ENCODE measurements around the gene SP140L. TPM values are rescaled to one million over a fixed set of nuclear protein-coding genes. Genes with fewer than 3 reads are reported as not detected.
A peak's percentile ranks its signal among the peaks of the same experiment; 100 is the strongest.
"Not testable (repeated sequence)": the region's sequence is repeated elsewhere in the genome, so short reads cannot be mapped to it uniquely, and the experiment has no call there.

Gene SP140L
- total and polyA plus RNA-seq, 9 donors, result 7.1 to 31.3 (median 19.4) TPM

DNA sequence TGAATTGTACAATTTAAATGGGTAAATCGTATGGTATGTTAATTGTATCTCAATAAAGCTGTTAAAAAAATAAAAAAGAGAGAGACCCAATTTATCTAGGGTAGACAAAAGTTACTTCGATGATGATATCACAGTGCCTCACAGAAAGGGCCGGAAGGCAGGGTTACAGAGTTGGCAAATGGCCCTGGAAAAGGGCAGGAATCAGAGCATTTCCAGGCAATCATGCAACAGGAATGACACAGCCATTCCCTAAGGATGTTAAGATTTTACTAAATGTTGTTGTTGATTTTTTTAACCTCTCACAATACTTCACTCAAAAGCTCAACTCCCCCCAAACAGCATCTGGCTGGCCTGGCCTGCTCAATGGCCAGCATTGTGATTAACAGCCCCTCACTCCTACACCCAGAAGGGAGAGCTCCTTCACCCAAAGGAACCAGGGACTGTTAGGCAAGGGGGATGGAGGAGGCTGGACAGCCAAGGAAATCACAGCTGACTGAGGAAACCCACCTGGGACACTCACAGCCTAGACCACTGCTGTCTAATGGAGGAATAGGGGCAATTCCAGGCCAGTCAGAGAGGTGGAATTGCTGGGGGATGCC lies 81.3 kb downstream of the SP140L start:
- 36 to 39% (median 37%) methylated on average over 3 of the region's 3 CpGs for WGBS, 3 donors

DNA sequence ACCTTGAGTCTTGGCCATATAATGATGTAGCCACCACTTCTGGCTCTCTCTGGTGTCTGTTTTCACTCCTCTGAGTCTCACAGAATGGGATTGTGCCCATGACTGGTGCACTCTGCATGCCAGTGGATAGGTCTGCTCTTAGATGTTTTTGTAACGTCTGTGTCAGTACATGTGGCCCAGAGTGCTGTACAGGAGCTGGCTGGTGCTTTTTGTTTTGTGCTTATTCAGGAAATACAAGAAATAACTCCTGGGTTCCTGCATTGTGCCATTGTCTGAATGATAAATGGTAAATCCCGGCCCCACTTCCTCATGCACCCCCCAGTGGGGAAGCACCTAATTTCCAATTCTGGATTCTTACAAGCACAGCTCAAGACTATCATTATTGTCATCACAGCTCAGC lies 82.3 kb downstream of the SP140L start:
- H3K27ac ChIP-seq; H3K27me3 ChIP-seq; H3K36me3 ChIP-seq; DNase-seq; H3K9me3 ChIP-seq; H3K4me3 ChIP-seq; intact Hi-C loops (cut with DNase I); H3K4me1 ChIP-seq (ENCODE audit: insufficient read depth): not testable (repeated sequence)
- 24 to 42% (median 26%) methylated on average over 2 of the region's 2 CpGs for WGBS, 3 donors

More for the DNA sequence above, 81.3 kb downstream of the SP140L start:
- no peak overlapping the region for H3K4me3 ChIP-seq
- H3K27me3 ChIP-seq, result no peaks in the 10 kb centered on the region
- H3K9me3 ChIP-seq, result no peaks in the 10 kb centered on the region
- H3K27ac ChIP-seq, result no peak overlapping the region
- peaks cover 1% of the 10 kb centered on the region for H3K4me1 ChIP-seq (ENCODE audit: insufficient read depth)
- intact Hi-C loops (cut with DNase I), result no loop called here
- TF ChIP-seq POLR2A (IDR thresholded peaks at IDR 0.05), result no peak
- TF ChIP-seq, protein P1, sequence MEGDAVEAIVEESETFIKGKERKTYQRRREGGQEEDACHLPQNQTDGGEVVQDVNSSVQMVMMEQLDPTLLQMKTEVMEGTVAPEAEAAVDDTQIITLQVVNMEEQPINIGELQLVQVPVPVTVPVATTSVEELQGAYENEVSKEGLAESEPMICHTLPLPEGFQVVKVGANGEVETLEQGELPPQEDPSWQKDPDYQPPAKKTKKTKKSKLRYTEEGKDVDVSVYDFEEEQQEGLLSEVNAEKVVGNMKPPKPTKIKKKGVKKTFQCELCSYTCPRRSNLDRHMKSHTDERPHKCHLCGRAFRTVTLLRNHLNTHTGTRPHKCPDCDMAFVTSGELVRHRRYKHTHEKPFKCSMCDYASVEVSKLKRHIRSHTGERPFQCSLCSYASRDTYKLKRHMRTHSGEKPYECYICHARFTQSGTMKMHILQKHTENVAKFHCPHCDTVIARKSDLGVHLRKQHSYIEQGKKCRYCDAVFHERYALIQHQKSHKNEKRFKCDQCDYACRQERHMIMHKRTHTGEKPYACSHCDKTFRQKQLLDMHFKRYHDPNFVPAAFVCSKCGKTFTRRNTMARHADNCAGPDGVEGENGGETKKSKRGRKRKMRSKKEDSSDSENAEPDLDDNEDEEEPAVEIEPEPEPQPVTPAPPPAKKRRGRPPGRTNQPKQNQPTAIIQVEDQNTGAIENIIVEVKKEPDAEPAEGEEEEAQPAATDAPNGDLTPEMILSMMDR (IDR thresholded peaks at IDR 0.05), result no peak
- peak; percentile 41 for TF ChIP-seq EP300 (IDR thresholded peaks at IDR 0.05)
- peak in 1 of 5 donors; percentile 58 for DNase-seq
- H3K36me3 ChIP-seq, result no peaks in the 10 kb centered on the region

DNA sequence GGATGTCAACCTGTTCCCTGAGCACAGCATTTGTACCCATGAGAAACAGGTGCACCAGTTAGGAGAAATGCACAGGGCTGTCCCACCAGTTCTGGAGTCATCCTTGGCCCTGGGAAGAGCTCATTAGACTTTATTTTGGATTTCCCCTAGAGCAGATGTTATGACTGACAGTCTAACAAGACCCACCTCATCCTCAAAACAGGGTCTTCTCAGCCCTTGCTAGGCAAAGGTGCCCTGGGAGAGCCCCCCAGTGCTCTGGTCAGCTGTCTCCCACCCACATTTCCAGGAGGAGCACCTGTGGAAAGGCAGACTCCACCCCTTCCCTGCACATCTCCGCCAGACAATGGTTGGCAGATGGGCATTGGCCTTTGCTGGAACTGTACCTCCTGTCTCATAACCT lies 83.3 kb downstream of the SP140L start:
- Histone ChIP-seq H3K36me3 (no peaks in the 10 kb centered on the region), H3K4me3 (no peak overlapping the region), H3K27me3 (no peaks in the 10 kb centered on the region), H3K4me1 (ENCODE audit: insufficient read depth) (peaks cover 1% of the 10 kb centered on the region), H3K27ac (no peak overlapping the region), H3K9me3 (no peaks in the 10 kb centered on the region)
- no peak for DNase-seq
- intact Hi-C loops (cut with DNase I), result no loop called here
- TF ChIP-seq POLR2A (IDR thresholded peaks at IDR 0.05) (no peak), EP300 (IDR thresholded peaks at IDR 0.05) (no peak)
- TF ChIP-seq, protein P1 (IDR thresholded peaks at IDR 0.05), result no peak
- 90 to 94% (median 94%) methylated on average over 1 of the region's 1 CpG for WGBS, 3 donors

DNA sequence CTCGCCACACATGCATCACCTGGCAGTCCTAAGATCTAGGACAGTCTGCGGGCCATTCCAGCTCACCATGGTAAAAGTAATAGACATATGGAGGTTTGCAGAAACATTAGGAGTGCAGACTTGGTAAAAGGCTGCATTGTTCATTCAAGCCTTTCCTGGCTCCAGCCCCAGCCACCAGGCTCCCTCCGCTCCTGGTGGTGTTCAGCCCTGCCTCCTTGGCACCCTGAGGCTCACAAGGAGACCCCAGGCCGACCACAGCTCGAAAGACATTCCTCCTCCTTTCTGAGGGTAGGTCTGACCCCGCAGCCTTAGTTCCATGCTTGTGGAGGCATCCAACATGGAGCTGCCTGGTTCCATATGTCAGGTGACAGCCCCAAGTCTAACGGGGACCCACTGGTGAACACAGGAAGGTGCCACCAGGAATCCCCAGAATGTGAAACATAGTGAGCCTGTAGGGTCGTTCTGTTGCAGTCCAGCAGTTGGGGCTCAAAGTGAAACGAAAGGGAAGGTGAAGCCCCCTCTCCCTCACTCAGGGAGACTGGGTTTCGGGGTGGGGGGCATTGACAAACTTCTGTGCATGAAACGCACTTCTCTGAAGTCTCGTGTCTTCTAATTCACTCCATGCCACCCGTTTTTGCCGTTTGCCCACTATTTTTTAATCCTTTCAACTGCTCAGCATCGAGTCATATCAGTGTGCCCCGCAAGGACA lies 84.0 kb downstream of the SP140L start:
- TF ChIP-seq, protein P1 (IDR thresholded peaks at IDR 0.05), result no peak
- TF ChIP-seq POLR2A (IDR thresholded peaks at IDR 0.05) (no peak), EP300 (IDR thresholded peaks at IDR 0.05) (no peak)
- no peaks in the 10 kb centered on the region for H3K27me3 ChIP-seq
- no peak for DNase-seq
- no peaks in the 10 kb centered on the region for H3K9me3 ChIP-seq
- H3K4me1 ChIP-seq (ENCODE audit: insufficient read depth), result peaks cover 5% of the 10 kb centered on the region
- peak overlapping the region; percentile 76 to 92 for H3K27ac ChIP-seq
- WGBS, 3 donors, result 24 to 31% (median 25%) methylated on average over 16 of the region's 16 CpGs
- H3K36me3 ChIP-seq, result no peaks in the 10 kb centered on the region
- intact Hi-C loops (cut with DNase I), result no loop called here
- peak overlapping the region; percentile 61 for H3K4me3 ChIP-seq

Measured in ovary (tissue), 9 donors.